Ishikawa (cell line): ENCODE measurements around the gene CRYM.

Experiments used
- CEBPB ChIP-seq: IDR thresholded peaks from 2 replicates; pipeline ENCODE4 v1.6.1; 2012
- CREB1 ChIP-seq: IDR thresholded peaks from 2 replicates; pipeline ENCODE4 v1.6.1; 2012; ENCODE audit warnings: low read depth
- EGR1 ChIP-seq: IDR thresholded peaks from 2 replicates; pipeline ENCODE4 v1.6.1; 2012
- EP300 ChIP-seq: IDR thresholded peaks from 2 replicates; pipeline ENCODE4 v1.6.1; 2012; ENCODE audit warnings: borderline replicate concordance
- FOXM1 ChIP-seq: IDR thresholded peaks from 2 replicates; pipeline ENCODE4 v1.6.1; 2012; ENCODE audit warnings: low read depth, borderline replicate concordance
- MAX ChIP-seq: IDR thresholded peaks from 2 replicates; pipeline ENCODE4 v1.6.1; 2012
- NFIC ChIP-seq: IDR thresholded peaks from 2 replicates; pipeline ENCODE4 v1.6.1; 2012
- RAD21 ChIP-seq: IDR thresholded peaks from 2 replicates; pipeline ENCODE4 v1.6.1; 2012; ENCODE audit warnings: low read depth
- TAF1 ChIP-seq: IDR thresholded peaks from 2 replicates; pipeline ENCODE4 v1.6.1; 2012; ENCODE audit warnings: low read depth, mild to moderate bottlenecking
- TCF12 ChIP-seq: IDR thresholded peaks from 2 replicates; pipeline ENCODE4 v1.6.1; 2012; ENCODE audit warnings: low read depth
- TEAD4 ChIP-seq: IDR thresholded peaks from 2 replicates; pipeline ENCODE4 v1.6.1; 2012
- YY1 ChIP-seq: IDR thresholded peaks from 2 replicates; pipeline ENCODE4 v1.6.1; 2012; ENCODE audit warnings: low read depth
- ZBTB7A ChIP-seq: IDR thresholded peaks from 2 replicates; pipeline ENCODE4 v1.6.1; 2012; ENCODE audit warnings: low read depth
- TF ChIP-seq, protein P1 (sequence below): IDR thresholded peaks from 2 replicates; pipeline ENCODE4 v1.6.1; 2012; ENCODE audit warnings: low read depth, mild to moderate bottlenecking
- TF ChIP-seq, protein P2 (sequence below): IDR thresholded peaks from 2 replicates; pipeline ENCODE4 v1.6.1; 2012

CRYM gene

DNA sequence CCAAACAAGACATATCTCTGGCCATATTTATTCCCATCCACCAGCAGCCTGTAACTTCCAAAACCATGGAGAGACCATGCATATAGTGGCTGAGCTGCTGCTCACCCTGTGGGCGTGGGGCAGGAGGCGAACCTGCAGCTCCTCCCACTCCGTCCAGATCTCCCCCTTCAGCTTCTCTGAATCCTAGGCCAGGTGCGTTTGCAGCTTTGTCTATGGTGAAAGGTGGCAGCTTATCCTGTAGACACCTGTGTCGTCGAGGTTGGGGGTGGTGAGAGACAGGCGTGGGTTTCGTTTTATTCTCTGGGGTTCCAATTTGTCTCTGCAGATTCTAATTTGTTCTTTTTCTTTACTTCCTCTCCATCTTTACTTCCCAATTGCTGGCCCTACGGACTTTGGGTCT lies 54.3 kb downstream of the CRYM start:
- TF ChIP-seq TCF12 (no peak), FOXM1 (no peak), YY1 (no peak), ZBTB7A (no peak), TEAD4 (no peak), EGR1 (no peak), TAF1 (no peak), CEBPB (no peak), RAD21 (no peak), CREB1 (no peak)
- TF ChIP-seq, protein P1, sequence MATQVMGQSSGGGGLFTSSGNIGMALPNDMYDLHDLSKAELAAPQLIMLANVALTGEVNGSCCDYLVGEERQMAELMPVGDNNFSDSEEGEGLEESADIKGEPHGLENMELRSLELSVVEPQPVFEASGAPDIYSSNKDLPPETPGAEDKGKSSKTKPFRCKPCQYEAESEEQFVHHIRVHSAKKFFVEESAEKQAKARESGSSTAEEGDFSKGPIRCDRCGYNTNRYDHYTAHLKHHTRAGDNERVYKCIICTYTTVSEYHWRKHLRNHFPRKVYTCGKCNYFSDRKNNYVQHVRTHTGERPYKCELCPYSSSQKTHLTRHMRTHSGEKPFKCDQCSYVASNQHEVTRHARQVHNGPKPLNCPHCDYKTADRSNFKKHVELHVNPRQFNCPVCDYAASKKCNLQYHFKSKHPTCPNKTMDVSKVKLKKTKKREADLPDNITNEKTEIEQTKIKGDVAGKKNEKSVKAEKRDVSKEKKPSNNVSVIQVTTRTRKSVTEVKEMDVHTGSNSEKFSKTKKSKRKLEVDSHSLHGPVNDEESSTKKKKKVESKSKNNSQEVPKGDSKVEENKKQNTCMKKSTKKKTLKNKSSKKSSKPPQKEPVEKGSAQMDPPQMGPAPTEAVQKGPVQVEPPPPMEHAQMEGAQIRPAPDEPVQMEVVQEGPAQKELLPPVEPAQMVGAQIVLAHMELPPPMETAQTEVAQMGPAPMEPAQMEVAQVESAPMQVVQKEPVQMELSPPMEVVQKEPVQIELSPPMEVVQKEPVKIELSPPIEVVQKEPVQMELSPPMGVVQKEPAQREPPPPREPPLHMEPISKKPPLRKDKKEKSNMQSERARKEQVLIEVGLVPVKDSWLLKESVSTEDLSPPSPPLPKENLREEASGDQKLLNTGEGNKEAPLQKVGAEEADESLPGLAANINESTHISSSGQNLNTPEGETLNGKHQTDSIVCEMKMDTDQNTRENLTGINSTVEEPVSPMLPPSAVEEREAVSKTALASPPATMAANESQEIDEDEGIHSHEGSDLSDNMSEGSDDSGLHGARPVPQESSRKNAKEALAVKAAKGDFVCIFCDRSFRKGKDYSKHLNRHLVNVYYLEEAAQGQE = no peak
- TF ChIP-seq, protein P2, sequence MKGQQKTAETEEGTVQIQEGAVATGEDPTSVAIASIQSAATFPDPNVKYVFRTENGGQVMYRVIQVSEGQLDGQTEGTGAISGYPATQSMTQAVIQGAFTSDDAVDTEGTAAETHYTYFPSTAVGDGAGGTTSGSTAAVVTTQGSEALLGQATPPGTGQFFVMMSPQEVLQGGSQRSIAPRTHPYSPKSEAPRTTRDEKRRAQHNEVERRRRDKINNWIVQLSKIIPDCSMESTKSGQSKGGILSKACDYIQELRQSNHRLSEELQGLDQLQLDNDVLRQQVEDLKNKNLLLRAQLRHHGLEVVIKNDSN = no peak

DNA sequence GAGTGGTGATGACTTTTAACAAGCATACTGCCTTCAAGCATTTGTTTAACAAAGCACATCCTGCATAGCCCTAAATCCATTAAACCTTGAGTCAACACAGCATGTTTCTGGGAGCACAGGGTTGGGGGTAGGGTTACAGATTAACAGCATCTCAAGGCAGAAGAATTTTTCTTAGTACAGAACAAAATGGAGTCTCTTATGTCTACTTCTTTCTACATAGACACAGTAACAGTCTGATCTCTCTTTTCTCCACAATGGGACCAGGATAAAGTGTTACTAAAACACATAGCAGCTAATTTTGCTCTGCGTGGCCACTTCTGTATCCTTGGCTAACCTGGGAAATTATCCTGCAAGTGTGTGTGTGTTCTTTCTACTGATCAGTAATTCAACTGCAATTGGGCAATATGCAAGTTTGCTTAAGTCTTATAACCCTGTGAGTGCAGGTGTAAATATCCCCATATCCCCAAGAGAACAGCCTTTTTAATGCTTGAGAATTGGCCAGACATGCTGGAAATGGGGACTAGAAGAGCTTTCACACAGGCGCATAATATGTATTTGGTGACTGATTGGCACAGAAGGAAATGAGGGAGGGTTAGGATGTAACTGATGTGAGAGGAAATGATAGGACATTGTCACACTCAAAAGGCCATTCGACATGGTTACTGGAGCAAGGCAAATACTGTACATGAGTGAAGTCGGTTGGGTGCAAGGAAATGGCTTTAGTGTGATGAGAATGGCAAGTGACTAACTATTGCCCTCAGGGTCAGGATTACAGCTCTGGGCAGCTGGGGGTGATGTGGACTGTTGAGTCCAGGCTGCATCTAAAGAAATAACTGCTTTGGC lies 55.4 kb downstream of the CRYM start:
- TF ChIP-seq EGR1 (no peak), CREB1 (no peak), NFIC (no peak), TAF1 (no peak), RAD21 (no peak), MAX (no peak), YY1 (no peak), EP300 (no peak)

GRCh38 chr16:21219551-21219950 lies 58.5 kb downstream of the CRYM start:
- TF ChIP-seq TCF12 = no peak
- no peak for TF ChIP-seq CEBPB
- TF ChIP-seq ZBTB7A = no peak
- TF ChIP-seq EP300 = no peak
- TF ChIP-seq, protein P2 = no peak
- no peak for TF ChIP-seq RAD21
- TF ChIP-seq TAF1 = no peak
- no peak for TF ChIP-seq EGR1
- TF ChIP-seq FOXM1 = no peak
- TF ChIP-seq, protein P1 = no peak
- TF ChIP-seq MAX = no peak
- no peak for TF ChIP-seq CREB1
- no peak for TF ChIP-seq TEAD4
- TF ChIP-seq YY1 = no peak
- no peak for TF ChIP-seq NFIC

GRCh38 chr16:21218153-21218552 lies 59.9 kb downstream of the CRYM start:
- TF ChIP-seq NFIC (no peak), YY1 (no peak), ZBTB7A (no peak), TAF1 (no peak), CEBPB (no peak), TEAD4 (no peak), RAD21 (no peak), TCF12 (no peak), EP300 (no peak), CREB1 (no peak), EGR1 (no peak)
- TF ChIP-seq, protein P2 = no peak

GRCh38 chr16:21217121-21217520 lies 61.0 kb downstream of the CRYM start:
- no peak for TF ChIP-seq MAX
- no peak for TF ChIP-seq TAF1
- TF ChIP-seq NFIC = no peak
- TF ChIP-seq EP300 = no peak
- no peak for TF ChIP-seq RAD21
- TF ChIP-seq CREB1 = no peak
- no peak for TF ChIP-seq TEAD4
- TF ChIP-seq ZBTB7A = no peak
- no peak for TF ChIP-seq TCF12
- TF ChIP-seq, protein P2 = no peak
- no peak for TF ChIP-seq CEBPB
